Thyroid gland (tissue), 4 donors: ENCODE data around the gene MOB3A. TPM values are rescaled to one million over a fixed set of nuclear protein-coding genes. Genes with fewer than 3 reads are reported as not detected.

ENCODE experiments used
- DNase-seq, 2 donors: peaks; one replicate each; pipeline ENCODE4 v3.0.0-alpha.2; 2019
- H3K27ac ChIP-seq, 3 donors: fragments of 200-600 bp; sonication (generic); 1 replicate in 2 of 3; 2 replicates in 1 of 3; pipeline ENCODE4 v1.5.1; 2016 to 2019; ENCODE audit warnings: mild to moderate bottlenecking in 1 of 3, moderate library complexity in 1 of 3
- H3K27me3 ChIP-seq: fragments of 200-600 bp; sonication (generic); one replicate; pipeline ENCODE4 v1.5.1; 2019
- H3K36me3 ChIP-seq, 2 donors: fragments of 200-600 bp; sonication (generic); one replicate each; pipeline ENCODE4 v1.5.1; 2016 to 2019
- H3K4me1 ChIP-seq, 2 donors: fragments of 200-600 bp; sonication (generic); one replicate each; pipeline ENCODE4 v1.5.1; 2017 to 2019
- H3K4me3 ChIP-seq, 3 donors: fragments of 200-600 bp; sonication (generic); replicated peaks in 1 of 3; 1 replicate in 2 of 3; 2 replicates in 1 of 3; pipeline ENCODE4 v1.5.1; 2016; ENCODE audit warnings: mild to moderate bottlenecking in 1 of 3
- H3K9me3 ChIP-seq: fragments of 200-600 bp; sonication (generic); one replicate; pipeline ENCODE4 v1.5.1; 2017
- CTCF ChIP-seq, 6 experiments: fragments of 200-600 bp in 3 of 6; fragments of 450-650 bp in 3 of 6; sonication (generic) in 3 of 6; IDR thresholded peaks; one replicate each; pipeline ENCODE4 v1.5.1; 2016 to 2019; ENCODE audit warnings: antibody characterized with exemption in 6 of 6, mild to moderate bottlenecking in 2 of 6, inconsistent platforms in 1 of 6, moderate library complexity in 1 of 6
- POLR2A ChIP-seq, 2 donors: fragments of 450-650 bp; IDR thresholded peaks; one replicate each; pipeline ENCODE4 v1.6.1; 2017; ENCODE audit warnings: antibody characterized with exemption in 2 of 2, mild to moderate bottlenecking in 2 of 2, moderate library complexity in 1 of 2
- whole genome bisulfite sequencing, 2 donors: methylation state at CpG; one replicate each; pipeline ENCODE4 v1.1.5; 2017; 5-methylcytosine and 5-hydroxymethylcytosine counted together
- intact Hi-C: fragments of 100-400 bp; cut with DNase I; formaldehyde crosslinking; loops from one replicate; pipeline ENCODE4 v1.15.1; 2023
- small RNA-seq: library from RNA; depleted of rRNA; stranded (forward); fragments of <200 nt; gene quantifications from one replicate; pipeline ENCODE3, GENCODE V24; 2016
- total RNA-seq, 4 donors: library from RNA; depleted of rRNA; stranded (reverse); fragments of >200 nt; gene quantifications; one replicate each; pipeline ENCODE4 v1.2.3, GENCODE V29; 2016

MOB3A gene
- total RNA-seq, 4 donors from 2014 or later: 18.5 to 40.4 (median 26.6) TPM

GRCh38 chr19:2021453-2022140 lies 74.5 kb downstream of the MOB3A start:
- 40 to 59% methylated on average over 3 to 4 of the region's 4 CpGs for WGBS, 2 donors
- intact Hi-C loops: loop anchor here (2.0 kb wide), 1 partner anchor 49 kb away; no protein-coding TSS in a partner anchor

More at GRCh38 chr19:2021453-2022140, 74.5 kb downstream of the MOB3A start:
- H3K9me3 ChIP-seq: no peaks in the 10 kb centered on the region
- no peaks in the 10 kb centered on the region for H3K27me3 ChIP-seq
- peak overlapping the region; percentile 38 to 66 (median 44) for H3K27ac ChIP-seq
- no peaks in the 10 kb centered on the region for H3K36me3 ChIP-seq
- H3K4me3 ChIP-seq: no peak overlapping the region
- DNase-seq: peak; percentile 90 to 92
- H3K4me1 ChIP-seq: peaks cover 4 to 6% of the 10 kb centered on the region in 2 donors
- TF ChIP-seq POLR2A (IDR thresholded peaks at IDR 0.05): peak in 1 of 2 donors; percentile 48
- no peak for TF ChIP-seq CTCF (IDR thresholded peaks at IDR 0.05)

Small RNAs within 50 kb of the gene (small RNA-seq; reads per million reads assigned to genes)
- not detected for gene AC007136.1

Other genes with a start within 250 kb of the MOB3A start
- gene REXO1, start 247.8 kb downstream of the MOB3A start, total RNA-seq: 10 to 100 TPM; 14.0 to 21.8 (median 17.2) TPM
- 1 to 10 TPM; 1.8 to 6.4 (median 3.4) TPM for gene KLF16, start 232.7 kb downstream of the MOB3A start, total RNA-seq
- 100 to 1,000 TPM in 1 of 4 donors, 10 to 100 TPM in 3; 86.8 to 134 (median 91.4) TPM for gene ABHD17A, start 210.8 kb downstream of the MOB3A start, total RNA-seq
- 10 to 100 TPM in 2 of 4 donors, 1 to 10 TPM in 2; 4.0 to 14.6 (median 8.3) TPM for gene ADAT3, start 190.9 kb downstream of the MOB3A start, total RNA-seq
- gene SCAMP4, start 190.9 kb downstream of the MOB3A start, total RNA-seq: 100 to 1,000 TPM in 3 of 4 donors, 10 to 100 TPM in 1; 69.5 to 269 (median 137) TPM
- 10 to 100 TPM; 47.2 to 67.6 (median 60.8) TPM for gene CSNK1G2, start 155.2 kb downstream of the MOB3A start, total RNA-seq
- gene BTBD2, start 80.6 kb downstream of the MOB3A start, total RNA-seq: 10 to 100 TPM; 74.8 to 89.9 (median 76.2) TPM
- 100 to 1,000 TPM; 106 to 161 (median 123) TPM for gene MKNK2, start 45.1 kb downstream of the MOB3A start, total RNA-seq
- gene IZUMO4, start 589 bp upstream of the MOB3A start, total RNA-seq: 1 to 10 TPM; 1.1 to 4.2 (median 2.9) TPM
- 100 to 1,000 TPM in 3 of 4 donors, 10 to 100 TPM in 1; 62.5 to 121 (median 118) TPM for gene AP3D1, start 55.2 kb upstream of the MOB3A start, total RNA-seq
- 10 to 100 TPM; 10.2 to 31.1 (median 17.2) TPM for gene DOT1L, start 67.6 kb upstream of the MOB3A start, total RNA-seq
- 100 to 1,000 TPM in 3 of 4 donors, 10 to 100 TPM in 1; 86.7 to 179 (median 131) TPM for gene PLEKHJ1, start 140.0 kb upstream of the MOB3A start, total RNA-seq
- 10 to 100 TPM; 25.7 to 39.8 (median 30.3) TPM for gene SF3A2, start 140.5 kb upstream of the MOB3A start, total RNA-seq
- 1 to 10 TPM in 1 of 4 donors, under 1 TPM in 1, not detected in 2; 0.33 to 4.2 TPM for gene AMH, start 153.0 kb upstream of the MOB3A start, total RNA-seq
- not detected for gene JSRP1, start 160.1 kb upstream of the MOB3A start, total RNA-seq
- 1 to 10 TPM in 1 of 4 donors, under 1 TPM in 3; 0.27 to 1.6 (median 0.59) TPM for gene PEAK3, start 185.8 kb upstream of the MOB3A start, total RNA-seq
- under 1 TPM in 1 of 4 donors, not detected in 3; 0.45 TPM for gene LINGO3, start 211.8 kb upstream of the MOB3A start, total RNA-seq
- 100 to 1,000 TPM in 1 of 4 donors, 10 to 100 TPM in 3; 21.1 to 139 (median 55.1) TPM for gene LSM7, start 232.3 kb upstream of the MOB3A start, total RNA-seq
- gene SPPL2B, start 232.4 kb upstream of the MOB3A start, total RNA-seq: 10 to 100 TPM; 47.8 to 97.8 (median 67.3) TPM